GM12801 (cell line): ENCODE results near the gene GHR.

Source experiments
- CTCF ChIP-seq: IDR thresholded peaks from one replicate; pipeline ENCODE4 v1.5.1; 2011; ENCODE audit warnings: control low read depth; ENCODE audit not compliant: insufficient read length; ENCODE audit errors: extremely low read depth

GHR gene

GRCh38 chr5:42761791-42762190 lies 338.6 kb downstream of the GHR start:
- no peak for TF ChIP-seq CTCF

GRCh38 chr5:42767491-42768105 lies 344.4 kb downstream of the GHR start:
- TF ChIP-seq CTCF: no peak

- TF ChIP-seq CTCF: no peak
Measured at GRCh38 chr5:42768106-42768504, 344.9 kb downstream of the GHR start.

GRCh38 chr5:42770003-42770402 lies 346.8 kb downstream of the GHR start:
- TF ChIP-seq CTCF: no peak
